GM18951 (cell line): ENCODE results near the gene CRTC2.

Source experiments
- POLR2A ChIP-seq: IDR thresholded peaks from 4 replicates; pipeline ENCODE4 v1.6.1; 2011; ENCODE audit warnings: mild to moderate bottlenecking; ENCODE audit not compliant: insufficient read length, insufficient read depth; ENCODE audit errors: extremely low read depth
- in situ Hi-C: fragments of 300-500 bp; cut with MboI; formaldehyde crosslinking; loops from one replicate; pipeline ENCODE4 v1.12.0; 2022; ENCODE audit warnings: low sequenced_read_pairs, mixed read lengths, inconsistent platforms; ENCODE audit not compliant: unreplicated experiment

CRTC2 gene

DNA sequence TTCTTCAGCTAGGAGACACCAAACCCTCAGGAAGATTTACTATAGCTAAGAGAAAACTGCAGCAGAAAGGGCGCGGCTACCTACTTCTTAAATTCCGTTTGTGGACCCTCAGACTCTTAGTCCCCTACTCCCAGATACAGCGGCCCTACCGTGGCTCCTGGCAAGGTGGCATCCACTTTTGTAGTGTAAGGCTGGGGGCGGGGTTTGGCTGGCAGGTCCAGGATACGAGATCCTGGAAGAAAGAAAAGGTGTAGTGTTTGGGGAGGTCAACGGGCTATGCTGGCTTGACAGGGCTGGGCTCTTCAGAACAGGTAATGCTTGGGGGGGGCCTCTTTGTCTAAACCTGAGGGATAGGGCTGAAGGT lies 9.6 kb upstream of the CRTC2 start:
- in situ Hi-C loops: no loop called here
- TF ChIP-seq POLR2A: no peak

DNA sequence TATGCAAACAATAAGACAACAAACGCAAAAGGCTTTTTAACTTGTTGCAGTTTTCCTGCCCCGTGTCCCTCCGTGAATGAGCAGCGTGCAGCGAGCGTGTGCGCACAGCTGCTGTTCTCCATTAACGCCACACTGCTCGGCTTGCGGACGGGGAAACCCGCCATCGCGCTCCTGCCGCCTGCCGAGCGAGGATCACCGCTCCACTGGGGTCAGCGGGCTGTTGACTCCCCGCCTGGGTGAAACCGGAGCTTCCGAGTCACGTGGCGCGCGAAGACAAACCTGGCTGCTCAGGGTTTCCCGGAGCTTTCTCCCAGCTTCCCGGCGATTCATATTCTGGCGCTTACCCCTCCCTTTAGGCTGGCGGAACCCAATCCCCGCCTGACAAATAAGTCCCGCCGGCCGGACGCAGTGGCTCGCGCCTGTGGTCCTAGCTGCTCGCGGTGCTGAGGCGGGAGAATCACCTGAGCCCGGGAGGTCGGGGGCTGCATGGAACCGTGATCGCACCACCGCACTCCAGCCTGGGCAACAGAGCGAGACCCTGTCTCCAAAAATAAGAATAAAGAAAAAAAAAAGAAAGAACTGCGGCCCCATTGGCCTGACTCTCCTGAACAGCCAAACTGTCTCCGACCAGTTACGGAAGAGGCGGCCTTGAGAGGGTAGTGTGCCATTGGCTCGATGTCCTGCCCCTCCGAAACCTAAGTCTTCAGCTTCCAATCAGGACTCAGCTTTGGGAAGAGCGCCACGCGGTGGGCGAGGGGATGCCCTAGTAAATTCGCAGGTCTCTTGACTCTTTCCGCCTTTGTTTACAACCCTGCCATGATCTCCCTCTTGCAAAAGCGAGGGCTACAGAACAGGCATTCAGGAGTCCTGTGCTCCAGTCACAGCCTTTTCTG lies 8.9 kb upstream of the CRTC2 start, which contains the start of gene CREB3L4:
Gene CREB3L4 (plus strand): TSS at position 796 of the 893 bp plus-strand sequence. CDS start 624 bp downstream, outside the sequence.
- in situ Hi-C loops: no loop called here
- peak; percentile 75 for TF ChIP-seq POLR2A

DNA sequence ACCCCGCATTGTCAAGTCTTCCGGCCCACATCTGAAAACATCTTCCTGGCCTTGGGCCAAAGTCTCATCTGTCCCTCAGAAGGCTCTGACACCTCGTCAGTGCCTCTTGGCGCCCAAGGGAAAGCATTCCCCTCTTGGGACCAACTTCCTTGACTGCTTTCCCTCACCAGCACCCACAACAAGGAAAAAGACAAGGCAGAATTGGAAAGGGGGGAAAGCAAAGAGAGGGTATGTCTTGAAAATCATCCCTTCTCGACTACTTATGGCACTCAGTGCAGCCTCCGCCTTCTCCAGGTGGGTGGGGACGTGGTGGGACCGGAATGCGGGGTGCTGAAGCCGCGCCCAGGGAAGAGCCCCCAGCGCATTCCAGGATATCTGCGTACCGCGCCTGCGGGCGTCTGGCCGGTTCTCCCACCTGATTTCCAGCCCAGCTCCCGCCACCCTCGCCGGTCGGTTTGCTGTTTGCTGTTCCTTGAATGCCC lies 5.5 kb upstream of the CRTC2 start:
- TF ChIP-seq POLR2A: no peak
- in situ Hi-C loops: no loop called here

DNA sequence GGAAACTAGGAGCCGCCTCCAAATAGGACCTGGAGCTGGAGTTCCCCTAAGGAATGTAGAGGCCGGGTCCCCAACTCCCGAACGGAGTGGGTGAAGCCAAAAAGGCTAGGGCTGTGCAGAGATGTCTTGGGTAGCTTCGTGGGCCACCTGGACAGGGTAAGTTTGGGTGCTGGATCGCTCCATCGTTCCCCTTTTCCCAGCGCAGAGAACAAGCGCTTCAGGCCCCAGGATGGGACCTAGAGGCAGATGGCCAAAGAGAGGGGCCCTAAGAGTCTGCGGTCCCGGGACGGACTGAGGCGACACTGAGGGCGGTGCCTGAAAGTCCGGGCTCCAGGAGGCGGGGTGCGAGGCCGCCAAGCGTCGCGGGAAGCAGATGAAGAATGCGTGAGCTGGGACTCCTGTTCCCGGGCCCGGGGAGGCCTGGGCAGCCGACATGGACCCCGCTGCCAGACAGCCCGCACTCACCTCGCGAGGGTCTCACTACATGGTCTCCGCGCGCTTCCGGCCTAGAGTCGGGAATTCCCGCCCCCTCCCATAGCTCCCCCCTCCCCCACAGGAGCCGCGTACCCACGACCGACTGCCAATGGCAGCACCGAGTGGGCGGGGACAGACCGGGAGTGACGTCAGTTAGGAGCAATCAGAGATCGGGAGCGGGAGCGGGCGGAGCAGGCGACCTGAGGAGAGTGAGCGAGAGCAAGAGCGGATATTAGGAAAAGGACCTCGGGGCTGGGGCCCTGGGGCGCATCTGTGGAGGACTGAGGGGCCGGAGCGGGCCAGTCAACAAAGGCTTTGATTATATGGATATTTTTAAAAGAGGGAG lies 4.8 kb upstream of the CRTC2 start, which contains the start of gene SLC39A1:
Gene SLC39A1 (minus strand): TSS at position 508 of the 820 bp plus-strand sequence. CDS start 822 bp downstream, outside the sequence.
- in situ Hi-C loops: no loop called here
- TF ChIP-seq POLR2A: peak; percentile 84

DNA sequence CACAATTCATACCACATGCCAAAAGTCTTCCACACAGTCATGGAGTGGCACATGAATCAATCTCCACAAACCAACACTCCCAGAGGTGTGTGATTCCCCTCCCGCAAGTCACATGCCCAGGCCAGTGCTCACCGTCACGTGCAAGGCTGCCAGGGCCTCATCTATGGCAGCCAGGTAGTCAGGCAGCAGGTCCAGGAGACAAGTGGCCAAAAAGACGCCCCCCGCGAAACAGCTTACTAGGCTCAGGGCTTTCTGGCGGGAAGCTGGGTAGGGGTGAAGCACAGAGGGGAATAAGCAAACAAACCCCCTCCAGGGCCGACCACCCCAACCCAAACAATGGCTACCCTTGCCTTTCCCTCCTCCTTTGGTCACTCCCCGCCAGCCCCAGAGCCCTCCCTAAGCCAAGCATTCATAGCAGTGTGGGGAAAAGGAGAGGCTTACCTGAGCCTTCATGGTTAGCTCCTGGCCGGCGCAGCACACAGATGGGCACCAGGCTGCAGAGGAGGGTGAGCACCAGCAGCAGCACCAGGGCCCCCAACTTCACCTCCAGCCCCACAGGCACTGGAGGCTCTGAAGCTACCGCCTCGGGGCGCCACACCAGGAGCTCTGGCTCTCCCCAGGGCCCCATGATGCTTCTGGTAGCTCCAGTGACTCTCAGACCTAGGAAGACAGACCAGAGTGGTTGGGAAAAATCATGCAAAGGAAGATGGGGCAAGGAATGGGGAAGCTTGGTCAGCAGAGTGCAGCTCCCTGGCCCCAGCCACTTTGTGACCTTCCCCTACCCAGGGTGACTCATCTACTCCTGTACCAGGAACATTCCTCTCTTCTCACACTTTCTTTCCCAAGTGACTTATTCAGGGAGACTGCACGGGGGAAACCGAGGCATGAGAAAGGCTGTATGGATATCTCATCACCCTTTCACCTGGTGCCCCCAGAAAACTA lies 3.9 kb upstream of the CRTC2 start:
- in situ Hi-C loops: no loop called here

DNA sequence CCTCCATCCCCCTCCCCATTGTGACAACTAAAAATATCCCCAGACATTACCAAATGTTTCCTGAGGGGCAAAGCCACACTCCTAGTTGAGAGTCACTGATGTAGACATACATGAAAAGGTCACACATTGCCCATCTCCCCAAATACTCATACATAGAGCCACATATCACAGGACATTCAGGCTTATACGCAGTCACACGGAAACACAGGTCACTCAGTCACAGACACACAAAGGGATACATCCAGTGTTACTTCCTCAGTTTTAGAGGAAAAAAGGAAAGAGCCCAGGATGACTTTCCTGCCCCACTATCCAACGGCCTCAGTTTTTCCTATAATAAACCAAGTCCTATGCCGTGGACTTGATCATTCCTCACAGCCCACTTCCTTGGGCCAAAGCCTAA lies 3.0 kb upstream of the CRTC2 start:
- in situ Hi-C loops: no loop called here
- no peak for TF ChIP-seq POLR2A

More for the DNA sequence above, 3.9 kb upstream of the CRTC2 start:
- TF ChIP-seq POLR2A: no peak

DNA sequence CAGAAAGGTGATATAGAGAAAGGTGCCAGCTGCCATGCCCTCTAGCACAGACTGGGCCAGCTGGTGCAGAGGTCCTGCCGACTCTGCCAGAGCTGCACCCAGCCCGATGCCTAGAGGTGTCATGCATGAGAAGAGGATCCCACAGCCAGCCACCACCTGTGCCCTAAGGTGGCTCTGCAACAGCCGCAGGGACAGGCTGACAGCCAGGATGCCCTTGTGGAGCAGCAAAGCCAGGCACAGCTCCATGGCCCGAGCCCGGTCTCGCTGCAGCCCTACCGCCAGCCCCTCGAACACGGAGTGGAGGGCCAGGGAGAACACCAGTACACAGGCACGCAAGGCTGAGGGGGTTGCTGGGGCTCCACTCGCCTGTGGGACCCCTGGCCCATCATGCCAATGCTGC lies 1.8 kb upstream of the CRTC2 start:
- in situ Hi-C loops: no loop called here
- no peak for TF ChIP-seq POLR2A

DNA sequence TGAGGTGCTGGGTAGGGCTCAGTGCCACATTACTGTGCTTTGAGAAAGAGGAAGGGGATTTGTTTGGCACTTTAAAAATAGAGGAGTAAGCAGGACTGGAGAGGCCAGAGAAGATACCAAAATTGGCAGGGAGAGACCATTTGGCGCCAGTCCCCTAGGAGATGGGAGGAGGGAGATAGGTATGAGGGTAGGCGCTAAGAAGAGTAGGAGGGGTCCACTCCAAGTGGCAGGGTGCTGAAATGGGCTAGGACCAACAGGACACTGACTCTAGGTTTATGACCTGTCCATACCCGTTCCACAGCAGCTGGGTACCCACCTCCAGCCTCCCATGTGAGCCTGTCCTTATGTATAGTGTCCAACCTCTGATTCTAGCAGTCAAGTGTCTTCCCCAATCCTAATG lies 1.0 kb upstream of the CRTC2 start:
- in situ Hi-C loops: no loop called here

DNA sequence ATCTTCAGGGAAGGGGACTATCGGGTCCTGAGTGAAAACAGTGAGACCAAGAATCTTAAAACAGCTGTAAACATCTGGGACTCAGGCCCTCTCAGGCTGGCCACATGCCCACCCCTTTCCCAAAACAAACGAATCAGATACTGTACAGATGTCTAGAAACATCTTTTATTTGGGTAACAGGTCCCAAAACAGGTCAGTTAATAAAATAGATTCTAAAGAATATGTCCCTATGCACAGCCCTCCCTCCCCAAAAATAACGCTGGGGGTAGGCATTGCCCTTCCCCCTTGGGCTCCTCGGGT lies 499 bp upstream of the CRTC2 start:
- in situ Hi-C loops: no loop called here
- no peak for TF ChIP-seq POLR2A

More for the DNA sequence above, 1.0 kb upstream of the CRTC2 start:
- TF ChIP-seq POLR2A: no peak

DNA sequence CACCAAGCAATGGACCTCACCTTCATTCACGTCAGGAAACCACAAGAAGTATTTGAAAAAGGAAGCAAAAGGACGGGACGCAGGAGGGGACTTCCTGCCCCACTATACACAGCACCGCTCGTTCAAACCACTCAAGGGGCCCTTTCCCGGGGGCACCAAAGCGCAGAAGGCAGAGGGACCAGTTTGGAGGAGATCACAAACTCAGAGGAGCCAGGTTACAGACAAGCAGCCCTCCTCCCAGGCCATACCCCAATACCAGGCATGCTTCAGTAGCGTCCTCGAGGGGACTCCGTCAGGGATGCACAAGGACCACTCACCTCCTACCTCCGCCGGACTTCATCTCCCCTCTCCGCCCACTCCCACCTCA lies 685 bp downstream of the CRTC2 start:
- in situ Hi-C loops: no loop called here
- peak; percentile 50 for TF ChIP-seq POLR2A

DNA sequence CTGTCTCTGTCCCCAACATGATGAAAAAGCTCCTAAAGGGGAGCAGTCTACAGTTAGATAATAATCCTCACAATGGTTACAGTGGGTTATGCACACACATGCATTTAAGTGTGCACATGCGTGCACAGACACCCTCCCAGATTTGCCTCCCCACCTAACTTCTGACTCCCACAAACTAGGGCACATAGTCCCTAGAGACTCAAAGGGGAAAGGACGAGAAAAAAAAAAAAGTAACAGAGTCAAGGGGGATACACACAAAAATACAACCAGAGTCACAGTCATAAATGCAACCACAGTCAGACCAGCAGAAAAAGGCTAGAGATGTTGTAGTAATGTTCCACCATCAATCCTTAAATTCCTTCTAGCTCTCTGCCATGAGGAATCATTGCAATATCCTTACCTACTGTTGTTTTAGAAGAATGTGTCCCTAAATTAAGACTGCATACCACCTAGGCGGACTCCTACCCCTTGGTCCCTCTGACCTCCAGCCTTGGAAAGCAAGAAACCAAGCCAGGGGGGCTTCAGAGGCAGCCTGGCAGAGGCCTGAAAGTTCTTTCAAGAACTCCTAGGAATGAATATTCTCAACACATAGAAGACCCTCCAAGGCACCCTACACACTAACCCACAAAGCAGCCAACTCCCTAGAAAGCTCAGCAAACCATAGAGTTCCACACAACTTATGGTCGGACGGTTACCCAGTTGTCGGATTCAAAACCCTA lies 1.3 kb downstream of the CRTC2 start:
- in situ Hi-C loops: no loop called here
- TF ChIP-seq POLR2A: no peak

DNA sequence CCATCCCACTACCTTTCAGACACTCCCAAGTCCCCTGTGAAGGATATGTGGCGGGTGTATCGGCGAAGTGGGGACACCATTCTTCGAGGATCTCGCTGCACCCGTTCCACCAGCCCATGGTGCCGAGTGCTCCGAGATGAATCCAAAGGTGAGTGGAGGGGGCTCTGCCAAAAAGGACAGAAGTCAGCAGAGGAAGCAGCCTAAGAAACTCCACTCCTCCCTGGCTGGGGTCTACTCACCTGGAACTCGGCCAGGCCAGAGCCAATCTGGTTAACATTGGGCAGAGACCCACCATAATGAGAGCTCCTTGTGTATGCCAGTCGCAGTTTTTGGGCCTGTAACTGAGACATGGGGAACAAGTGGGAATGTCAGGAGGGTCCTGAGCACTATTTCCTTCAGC lies 3.6 kb downstream of the CRTC2 start:
- in situ Hi-C loops: no loop called here
- TF ChIP-seq POLR2A: no peak
